OCI-LY3 (cell line): ENCODE data around the gene HMGB1.

ENCODE experiments used
- EZH2phosphoT487 ChIP-seq: fragments of 200-600 bp; shearing (Covaris generic); IDR thresholded peaks from 2 replicates; pipeline ENCODE4 v1.6.1; 2018; ENCODE audit warnings: antibody characterized with exemption, mixed run types, low read depth
- TF ChIP-seq, protein P1 (sequence below): fragments of 200-600, 300-600 bp; sonication (generic); IDR thresholded peaks from 2 replicates; pipeline ENCODE4 v1.5.1; 2014; ENCODE audit warnings: antibody characterized with exemption, low read length, low read depth

DNA sequence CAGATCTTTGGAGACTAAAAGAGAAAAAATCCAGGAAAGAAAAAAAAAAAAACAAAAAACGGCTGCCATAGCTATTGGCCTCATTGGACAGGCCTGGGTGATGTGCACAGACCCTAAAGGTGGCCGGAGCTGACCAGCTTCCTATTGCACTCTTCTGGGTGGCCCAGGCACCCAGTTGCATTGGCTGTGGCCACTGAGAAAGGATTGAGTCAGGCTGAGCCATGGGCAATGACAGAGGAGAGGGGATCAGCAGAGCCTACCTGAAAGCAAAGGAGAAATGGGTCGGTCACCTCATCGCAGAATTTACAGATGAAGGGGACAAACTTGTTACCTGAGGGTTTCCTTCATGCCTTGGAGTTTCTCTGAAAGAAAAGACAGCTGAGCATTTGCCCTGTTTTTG is 17.3 kb downstream of the HMGB1 start:
- TF ChIP-seq, protein P1, sequence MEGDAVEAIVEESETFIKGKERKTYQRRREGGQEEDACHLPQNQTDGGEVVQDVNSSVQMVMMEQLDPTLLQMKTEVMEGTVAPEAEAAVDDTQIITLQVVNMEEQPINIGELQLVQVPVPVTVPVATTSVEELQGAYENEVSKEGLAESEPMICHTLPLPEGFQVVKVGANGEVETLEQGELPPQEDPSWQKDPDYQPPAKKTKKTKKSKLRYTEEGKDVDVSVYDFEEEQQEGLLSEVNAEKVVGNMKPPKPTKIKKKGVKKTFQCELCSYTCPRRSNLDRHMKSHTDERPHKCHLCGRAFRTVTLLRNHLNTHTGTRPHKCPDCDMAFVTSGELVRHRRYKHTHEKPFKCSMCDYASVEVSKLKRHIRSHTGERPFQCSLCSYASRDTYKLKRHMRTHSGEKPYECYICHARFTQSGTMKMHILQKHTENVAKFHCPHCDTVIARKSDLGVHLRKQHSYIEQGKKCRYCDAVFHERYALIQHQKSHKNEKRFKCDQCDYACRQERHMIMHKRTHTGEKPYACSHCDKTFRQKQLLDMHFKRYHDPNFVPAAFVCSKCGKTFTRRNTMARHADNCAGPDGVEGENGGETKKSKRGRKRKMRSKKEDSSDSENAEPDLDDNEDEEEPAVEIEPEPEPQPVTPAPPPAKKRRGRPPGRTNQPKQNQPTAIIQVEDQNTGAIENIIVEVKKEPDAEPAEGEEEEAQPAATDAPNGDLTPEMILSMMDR, result no peak
- no peak for TF ChIP-seq EZH2phosphoT487
